Right hindlimb (tissue), 1 donor: ENCODE data around the gene PDIA5.
A peak's percentile ranks its signal among the peaks of the same experiment; 100 is the strongest.

ENCODE experiments used
- DNase-seq: peaks from one replicate; pipeline ENCODE4 v3.0.0-alpha.2; 2018

Gene PDIA5

DNA sequence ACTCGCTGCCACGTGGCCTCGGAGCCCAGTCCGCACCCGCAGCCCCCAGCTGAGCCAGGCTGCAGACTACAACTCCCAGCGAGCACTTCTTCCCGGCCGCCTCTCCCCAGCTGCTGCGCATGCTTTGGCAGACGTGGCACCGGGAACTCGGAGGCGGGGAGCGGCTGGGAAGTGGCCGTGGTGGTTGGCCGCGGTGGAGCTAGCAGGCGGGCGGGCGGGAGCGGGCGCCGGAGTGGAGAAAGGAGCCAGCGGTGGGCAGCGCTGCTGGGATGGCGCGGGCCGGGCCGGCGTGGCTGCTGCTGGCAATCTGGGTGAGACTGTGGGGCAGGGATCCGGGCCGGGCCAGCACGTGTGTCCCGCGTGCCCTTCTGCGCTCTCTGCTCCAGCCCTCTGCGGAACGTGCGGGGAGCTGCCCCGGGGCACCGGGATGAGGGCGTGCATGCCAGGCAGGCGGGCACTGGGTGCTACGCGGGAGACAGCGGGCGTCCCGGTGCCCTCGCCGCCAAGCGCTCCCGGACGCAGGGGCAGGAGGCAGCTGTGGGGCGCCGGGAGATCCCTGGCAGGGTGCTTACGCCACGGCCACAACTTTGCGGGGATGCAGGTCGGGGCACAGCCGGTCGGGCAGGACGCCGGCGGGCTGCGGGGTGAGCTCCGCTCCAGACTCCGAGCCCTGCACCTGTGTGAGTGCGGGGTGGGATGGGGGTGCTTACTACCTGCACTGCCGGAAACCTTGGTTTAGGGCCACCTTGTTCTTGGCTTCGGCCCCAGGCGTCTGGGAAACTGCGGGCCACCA is at the start of gene PDIA5:
Gene PDIA5 (plus strand): TSS at position 130 of the 793 bp plus-strand sequence. CDS start 140 bp downstream, at position 270.
- peak; percentile 95 for DNase-seq

GRCh38 chr3:123018683-123019082 is 48.1 kb upstream of the PDIA5 start:
- no peak for DNase-seq

GRCh38 chr3:123019161-123019560 is 47.7 kb upstream of the PDIA5 start:
- DNase-seq, result no peak

GRCh38 chr3:123019591-123019990 is 47.2 kb upstream of the PDIA5 start:
- no peak for DNase-seq

- no peak for DNase-seq
Measured at GRCh38 chr3:123020709-123021108, 46.1 kb upstream of the PDIA5 start.

- no peak for DNase-seq
Measured at GRCh38 chr3:123021388-123021787, 45.4 kb upstream of the PDIA5 start.

DNA sequence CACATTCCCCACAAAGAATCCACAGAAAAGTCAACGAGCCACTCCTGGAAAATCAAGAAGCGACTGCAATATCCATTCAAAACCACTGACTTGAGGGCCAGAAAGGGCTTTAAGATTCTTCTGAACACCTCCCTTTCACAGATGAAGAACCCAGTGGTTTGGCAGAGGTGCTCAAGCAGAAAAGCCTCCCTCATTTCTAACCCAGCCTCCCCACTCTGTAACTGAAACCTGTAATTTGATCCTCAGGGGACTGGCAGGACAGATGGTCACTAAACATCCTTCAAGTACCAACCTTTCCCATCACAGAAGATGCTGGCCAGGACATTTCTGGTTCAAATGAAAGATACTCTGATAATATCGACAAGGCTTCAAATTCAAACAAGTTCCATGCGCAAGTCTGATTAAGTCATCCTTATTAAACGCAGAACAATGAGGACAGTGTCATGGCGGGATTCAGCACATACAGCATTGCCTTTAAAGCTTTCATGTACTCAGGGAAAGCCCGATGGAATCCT is 44.8 kb upstream of the PDIA5 start:
- no peak for DNase-seq

GRCh38 chr3:123024056-123024455 is 42.8 kb upstream of the PDIA5 start:
- DNase-seq, result no peak

- DNase-seq, result peak; percentile 50
Measured at GRCh38 chr3:123025642-123026521, 40.9 kb upstream of the PDIA5 start.

DNA sequence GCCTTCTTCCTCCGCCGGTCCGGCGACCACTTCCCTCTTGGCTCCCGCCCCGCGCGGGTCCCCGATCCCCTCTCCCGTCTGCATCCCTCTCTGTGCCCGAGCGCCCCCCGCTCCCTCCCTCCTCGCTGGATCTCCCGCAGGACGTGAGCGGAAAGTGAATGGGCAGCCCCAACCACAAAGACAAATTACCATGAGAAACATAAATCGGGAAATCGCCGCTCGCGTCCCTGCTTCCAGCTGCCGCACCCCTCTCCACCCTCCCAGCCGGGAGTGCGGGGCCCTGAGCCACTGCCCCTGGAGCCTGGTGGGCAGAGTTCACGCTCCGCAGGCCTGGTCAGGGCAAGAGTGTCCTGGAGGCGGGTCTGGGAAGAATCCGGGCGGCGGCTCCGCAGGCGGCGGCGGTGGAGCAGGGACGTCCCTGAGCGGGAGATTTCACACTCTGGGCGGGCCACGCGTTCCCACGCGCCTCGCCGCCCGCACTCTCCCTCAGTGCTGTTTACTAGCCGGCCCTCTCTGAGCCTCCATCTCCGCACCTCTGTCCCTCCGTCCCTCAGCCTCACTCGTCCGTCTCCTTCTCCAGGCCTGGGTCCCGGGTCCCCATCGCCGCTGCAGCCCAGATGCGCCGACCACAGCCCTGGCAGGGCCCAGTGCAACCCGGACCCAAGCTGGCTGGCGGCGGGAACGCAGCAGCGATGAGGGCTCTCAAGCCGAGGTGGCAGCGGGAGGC is 40.1 kb upstream of the PDIA5 start:
- peak; percentile 48 for DNase-seq

DNA sequence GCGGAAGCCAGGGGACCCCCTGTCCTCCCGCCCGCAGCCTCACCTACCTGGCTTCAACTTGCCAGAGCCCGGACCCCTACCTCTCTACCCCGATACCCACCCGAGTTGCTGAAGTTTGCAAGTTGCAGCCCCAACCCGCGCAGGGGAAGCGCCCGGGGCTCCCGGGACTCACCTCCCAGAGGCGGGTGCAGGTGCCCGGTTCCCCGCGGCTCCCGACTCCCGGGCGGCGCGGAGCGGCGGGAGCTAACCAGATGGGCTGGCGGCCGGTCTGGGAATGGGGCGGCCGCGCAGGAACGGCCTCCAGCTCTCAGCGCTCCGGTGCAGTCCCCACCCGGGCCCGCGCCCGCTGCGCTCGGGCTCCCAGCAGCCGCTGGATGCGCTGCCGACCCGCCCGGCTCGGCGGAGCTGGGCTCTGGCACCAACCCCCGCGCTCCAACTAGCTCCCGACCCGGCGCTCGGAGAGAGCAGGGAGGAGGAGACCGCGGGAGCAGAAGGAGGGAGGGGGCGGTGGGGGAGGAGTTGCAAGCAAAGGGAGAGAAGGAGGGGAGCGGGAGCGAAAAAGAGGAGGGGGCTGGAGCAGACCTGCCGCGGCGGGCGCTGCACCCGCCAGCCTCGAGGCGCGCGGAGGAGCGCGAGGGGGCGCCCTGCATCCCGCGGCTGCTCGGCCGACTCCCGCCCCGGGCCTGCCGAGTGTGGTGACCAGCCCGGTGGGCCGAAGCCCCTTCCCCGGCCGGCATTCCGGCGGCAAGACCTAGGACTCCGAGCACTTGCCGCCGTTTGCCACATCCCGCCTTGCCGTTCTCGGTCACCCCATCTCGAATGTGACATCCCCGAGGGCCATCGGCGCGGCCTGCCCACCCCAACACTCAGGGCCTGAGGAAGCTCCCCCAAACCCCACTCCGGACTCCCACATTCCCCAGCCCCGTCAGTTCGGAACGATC is 39.3 kb upstream of the PDIA5 start, which contains the start of gene SEMA5B:
Gene SEMA5B (minus strand): TSS at position 472 of the 941 bp plus-strand sequence. CDS start 66,500 bp downstream, outside the sequence.
- peak; percentile 81 for DNase-seq

GRCh38 chr3:123028233-123028828 is 38.5 kb upstream of the PDIA5 start:
- DNase-seq, result peak; percentile 50

GRCh38 chr3:123031051-123031450 is 35.8 kb upstream of the PDIA5 start:
- no peak for DNase-seq

DNA sequence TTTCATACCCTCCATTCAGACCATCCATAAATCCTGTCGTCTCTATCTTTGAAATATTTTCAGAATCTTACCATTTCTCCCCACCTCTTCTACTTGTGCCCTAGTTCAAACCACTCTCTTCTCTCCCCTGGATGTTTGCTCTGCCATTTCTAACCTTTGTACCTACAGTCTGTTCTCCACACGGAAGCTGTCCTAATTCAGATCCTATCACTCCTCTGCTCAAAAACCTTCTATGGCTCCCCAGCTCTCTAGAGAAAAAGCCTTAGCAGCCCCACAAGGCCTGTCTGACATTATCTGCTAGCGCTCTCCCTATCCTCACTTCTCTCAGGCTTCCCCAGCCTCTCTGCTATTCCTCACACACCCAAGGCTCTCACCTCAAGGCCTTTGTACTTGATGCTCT is 34.8 kb upstream of the PDIA5 start:
- DNase-seq, result no peak

- DNase-seq, result no peak
Measured at GRCh38 chr3:123034120-123034519, 32.7 kb upstream of the PDIA5 start.

DNA sequence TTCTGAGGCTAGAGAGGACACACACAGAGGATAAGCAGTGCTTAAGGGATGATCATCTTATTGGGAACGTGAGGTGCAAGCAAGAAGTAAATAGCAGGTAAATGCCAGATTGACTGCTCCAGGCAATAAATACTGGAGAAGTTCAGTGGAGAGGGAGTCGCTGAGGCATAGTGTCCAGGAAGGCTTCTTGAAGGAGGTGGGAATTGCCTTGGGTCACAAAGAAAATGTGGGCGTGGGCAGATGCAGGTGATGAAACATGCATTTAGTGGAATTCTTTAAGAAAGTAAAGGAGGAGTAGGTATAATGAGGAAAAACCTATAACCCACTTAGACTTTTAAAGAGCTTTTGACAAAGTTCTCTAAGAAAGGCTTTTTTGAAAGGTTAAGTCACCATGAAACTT is 31.8 kb upstream of the PDIA5 start:
- DNase-seq, result no peak

- DNase-seq, result no peak
Measured at GRCh38 chr3:123036352-123037014, 30.3 kb upstream of the PDIA5 start.

DNA sequence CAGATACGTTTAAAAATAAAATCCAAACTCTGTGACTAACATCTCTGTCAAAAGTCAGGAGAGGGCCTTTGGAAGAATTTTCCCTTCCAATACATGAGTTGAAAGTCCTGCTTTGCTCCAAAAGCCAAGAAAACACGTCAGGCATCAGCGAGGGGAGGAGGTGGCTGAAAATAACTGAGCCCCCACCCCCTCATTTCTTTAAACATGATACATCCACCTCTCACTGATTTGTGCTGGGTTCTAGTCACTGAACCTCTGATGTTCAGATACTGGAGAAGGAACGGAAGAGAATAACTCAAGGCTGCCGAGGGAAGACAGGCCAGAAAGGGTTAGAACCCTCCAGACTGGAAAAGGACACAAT is 29.8 kb upstream of the PDIA5 start:
- no peak for DNase-seq

DNA sequence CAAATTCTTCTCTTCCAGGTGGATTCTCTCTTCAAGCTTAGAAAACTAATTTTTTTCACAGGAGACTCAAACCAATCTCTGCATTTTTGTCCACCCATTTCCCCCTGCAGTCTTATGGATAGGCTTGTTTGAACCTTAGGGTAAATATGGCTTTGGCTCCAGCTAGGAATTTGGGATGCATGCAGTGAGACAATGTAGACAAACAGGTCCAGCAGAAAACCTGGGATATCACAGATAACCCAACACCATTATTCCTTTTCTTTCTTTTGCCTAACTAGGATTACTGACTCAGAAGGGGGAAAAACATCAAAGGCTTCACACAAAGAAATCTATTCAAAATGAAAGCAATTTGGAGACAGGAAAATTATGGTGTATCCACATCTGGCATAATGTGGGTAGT is 28.1 kb upstream of the PDIA5 start:
- DNase-seq, result no peak

DNA sequence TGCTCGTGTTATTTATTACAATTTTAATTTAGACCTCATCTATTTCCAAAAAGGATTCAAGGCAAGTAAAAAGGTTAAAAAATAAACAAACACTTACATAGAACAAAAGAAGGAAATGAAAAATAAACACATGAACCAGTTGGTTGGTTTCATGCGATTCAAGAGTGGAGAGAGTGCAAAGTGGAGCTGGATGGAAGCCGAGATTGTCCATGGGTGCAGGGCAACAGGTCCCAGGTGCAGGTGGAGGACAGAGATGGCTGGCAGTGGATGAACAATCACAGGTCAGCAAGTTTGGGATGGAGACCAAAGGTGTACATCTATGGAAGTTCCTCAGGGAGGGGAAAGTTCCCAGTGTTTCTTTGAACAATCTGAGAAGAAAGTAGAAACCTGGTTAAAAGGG is 27.6 kb upstream of the PDIA5 start:
- DNase-seq, result no peak

DNA sequence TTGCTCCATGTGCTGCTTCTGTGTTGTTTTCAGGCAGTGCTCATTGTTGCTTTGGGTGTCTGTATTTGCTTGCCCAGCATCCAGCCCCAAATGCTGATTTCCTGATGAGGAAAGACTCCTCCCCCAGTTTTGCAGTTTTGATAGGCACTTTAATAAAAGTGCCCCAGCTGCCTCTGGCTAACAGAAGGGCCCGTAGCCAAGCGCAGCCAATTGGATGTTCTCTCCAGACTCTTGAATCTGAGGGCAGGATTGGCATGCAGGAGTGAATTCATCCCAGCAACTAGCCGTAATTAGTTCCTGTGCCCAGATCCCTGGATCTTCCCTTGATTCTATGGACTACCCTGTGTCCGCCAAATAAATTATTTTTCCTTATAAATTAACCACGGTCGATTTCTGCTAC is 24.4 kb upstream of the PDIA5 start:
- DNase-seq, result no peak
